GM19452 (cell line): ENCODE data around the gene PDE3A.

ENCODE experiments used
- ATAC-seq: cut with Tn5 transposase; IDR thresholded peaks from one replicate; pipeline ENCODE4 v1.9.1; 2021; ENCODE audit not compliant: unreplicated experiment

PDE3A gene

GRCh38 chr12:20453756-20454310 is 85.5 kb downstream of the PDE3A start:
- no peak for ATAC-seq

DNA sequence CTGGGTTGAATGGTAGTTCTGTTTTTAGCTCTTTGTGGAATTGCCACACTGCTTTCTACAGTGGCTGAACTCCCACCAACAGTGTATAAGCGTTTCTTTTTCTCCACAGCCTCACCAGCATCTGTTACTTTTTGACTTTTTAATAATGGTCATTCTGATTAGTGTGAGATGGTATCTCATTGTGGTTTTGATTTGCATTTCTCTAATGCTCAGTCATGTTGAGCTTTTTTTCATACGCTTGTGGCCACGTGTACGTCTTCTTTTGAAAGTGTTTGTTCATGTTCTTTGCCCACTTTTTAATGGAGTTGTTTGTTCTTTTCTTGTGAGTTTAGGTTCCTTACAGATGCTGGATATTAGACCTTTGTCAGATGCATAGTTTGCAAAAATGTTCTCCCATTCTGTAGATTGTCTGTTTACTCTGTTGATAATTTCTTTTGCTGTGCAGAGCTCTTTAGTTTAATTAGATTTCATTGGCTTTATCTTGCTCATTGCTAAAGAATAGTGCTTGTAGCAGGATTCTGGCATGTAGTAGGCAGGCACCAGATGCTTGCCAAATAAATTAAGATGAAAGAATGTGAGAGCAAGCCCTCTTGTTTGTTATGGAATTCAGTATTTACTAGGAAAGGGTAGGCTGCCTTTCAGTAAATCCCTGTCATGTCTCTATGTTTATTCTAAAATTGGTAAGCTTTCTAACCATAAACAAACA is 86.8 kb downstream of the PDE3A start:
- ATAC-seq: no peak

- ATAC-seq: no peak
Measured at GRCh38 chr12:20457582-20457981, 89.2 kb downstream of the PDE3A start.

DNA sequence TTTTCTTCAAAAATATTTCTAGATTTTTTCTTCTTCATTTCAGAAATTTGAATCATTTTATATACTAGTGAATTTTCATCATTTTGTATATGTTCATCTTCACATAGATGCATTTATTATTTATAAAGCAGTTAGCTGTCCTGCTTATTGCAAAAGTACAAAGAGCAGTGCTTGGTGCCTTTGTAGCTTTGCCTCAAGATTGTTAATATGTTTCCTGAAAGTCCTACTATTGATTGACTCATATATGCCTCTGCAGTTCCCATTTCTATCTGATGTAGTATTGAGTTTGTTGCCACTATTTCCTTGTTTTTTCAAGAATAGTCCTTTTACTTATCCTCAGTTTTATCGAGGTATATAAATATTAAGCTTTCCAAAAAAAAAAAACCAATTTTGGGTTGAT is 89.7 kb downstream of the PDE3A start:
- ATAC-seq: no peak

- no peak for ATAC-seq
Measured at GRCh38 chr12:20459920-20460319, 91.6 kb downstream of the PDE3A start.

- no peak for ATAC-seq
Measured at GRCh38 chr12:20460956-20461355, 92.6 kb downstream of the PDE3A start.

- ATAC-seq: no peak
Measured at GRCh38 chr12:20463913-20464524, 95.7 kb downstream of the PDE3A start.

- no peak for ATAC-seq
Measured at GRCh38 chr12:20469300-20469699, 101.0 kb downstream of the PDE3A start.

GRCh38 chr12:20469756-20470155 is 101.4 kb downstream of the PDE3A start:
- no peak for ATAC-seq

DNA sequence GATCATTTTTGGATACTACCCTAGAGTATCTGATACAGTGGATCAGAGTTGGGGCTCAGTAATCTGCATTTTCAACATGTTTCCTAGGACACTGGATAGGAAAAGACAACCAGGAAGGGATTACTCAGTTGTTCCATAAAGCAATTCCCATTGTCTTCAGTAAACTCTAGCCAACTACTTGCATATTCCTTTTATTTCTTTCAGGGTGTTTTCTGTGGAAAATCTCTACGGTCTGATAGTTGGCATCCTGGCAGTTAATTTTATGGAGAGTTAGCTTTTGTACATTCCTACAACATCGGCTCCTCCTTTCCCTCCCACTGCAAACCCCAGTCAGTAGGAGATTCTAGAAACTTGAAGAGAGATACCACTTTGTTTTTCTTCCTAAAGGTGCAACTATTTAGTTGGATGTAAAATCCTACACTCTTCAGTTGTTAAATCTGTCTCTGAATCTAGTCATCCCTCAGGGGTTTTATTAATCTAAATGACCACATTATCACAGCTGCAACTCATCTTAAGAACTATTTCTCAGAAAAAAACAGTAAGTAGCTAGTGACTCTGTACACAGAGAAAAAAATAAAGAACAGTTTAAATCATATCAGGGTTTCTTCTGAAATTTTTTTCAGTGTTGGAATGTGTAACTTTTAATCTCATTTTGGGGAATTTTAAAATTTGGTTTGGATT is 103.9 kb downstream of the PDE3A start:
- no peak for ATAC-seq

DNA sequence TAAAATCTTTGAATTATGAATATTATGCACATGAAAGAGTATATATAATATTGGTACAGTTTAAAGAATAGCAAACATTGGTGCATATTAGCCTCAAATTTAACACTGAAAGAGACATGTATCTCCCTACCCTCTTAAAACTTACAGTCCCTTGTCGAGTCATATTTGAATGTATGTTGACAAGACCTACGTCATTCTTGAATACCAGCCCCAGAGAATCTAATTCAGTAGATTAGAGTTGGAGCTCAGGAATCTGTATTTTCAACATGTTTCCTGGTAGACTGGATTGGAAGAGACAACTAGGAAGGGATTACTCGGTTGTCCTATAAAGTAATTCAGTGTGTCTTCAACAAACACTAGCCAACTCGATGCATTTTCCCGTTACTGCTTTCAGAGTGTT is 104.8 kb downstream of the PDE3A start:
- ATAC-seq: no peak

DNA sequence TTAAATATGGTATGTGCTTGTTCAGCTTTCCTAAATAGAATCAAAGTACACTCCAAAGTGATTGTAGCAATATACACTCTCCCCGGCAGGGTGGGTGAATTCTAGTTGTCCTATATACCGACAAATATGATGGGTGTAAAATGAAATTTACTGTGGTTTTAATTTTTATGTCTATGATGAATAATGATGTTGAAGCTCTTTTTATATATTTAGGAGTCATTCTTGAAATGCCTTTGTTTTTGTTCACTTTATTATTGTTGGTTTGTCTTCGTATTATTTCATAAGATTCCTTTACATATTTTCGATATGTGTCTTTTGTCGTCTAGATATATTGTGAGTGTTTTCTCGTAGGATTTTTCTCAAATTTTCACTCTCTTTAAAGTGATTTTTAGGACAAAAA is 105.7 kb downstream of the PDE3A start:
- no peak for ATAC-seq

- no peak for ATAC-seq
Measured at GRCh38 chr12:20474443-20474842, 106.1 kb downstream of the PDE3A start.

- ATAC-seq: no peak
Measured at GRCh38 chr12:20475542-20475941, 107.2 kb downstream of the PDE3A start.

DNA sequence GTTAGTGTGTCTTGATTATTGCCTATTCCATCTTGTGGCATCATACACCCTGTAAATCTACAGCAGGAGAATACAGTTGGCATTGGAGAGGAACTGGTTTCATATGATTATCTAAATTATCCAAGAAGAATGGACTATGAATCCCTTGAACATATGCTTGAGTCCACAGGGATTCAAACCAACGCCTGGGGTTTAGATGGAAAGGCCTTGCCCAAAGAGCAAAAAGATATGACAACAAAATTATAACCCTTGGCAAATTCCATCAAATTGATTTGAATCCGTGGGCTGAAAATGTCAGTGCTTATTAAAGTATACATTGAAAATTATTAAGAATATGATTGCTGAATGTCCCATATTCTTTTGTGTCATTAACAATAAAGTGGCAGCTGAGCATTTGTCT is 108.2 kb downstream of the PDE3A start:
- no peak for ATAC-seq

GRCh38 chr12:20477255-20477654 is 108.9 kb downstream of the PDE3A start:
- ATAC-seq: no peak

DNA sequence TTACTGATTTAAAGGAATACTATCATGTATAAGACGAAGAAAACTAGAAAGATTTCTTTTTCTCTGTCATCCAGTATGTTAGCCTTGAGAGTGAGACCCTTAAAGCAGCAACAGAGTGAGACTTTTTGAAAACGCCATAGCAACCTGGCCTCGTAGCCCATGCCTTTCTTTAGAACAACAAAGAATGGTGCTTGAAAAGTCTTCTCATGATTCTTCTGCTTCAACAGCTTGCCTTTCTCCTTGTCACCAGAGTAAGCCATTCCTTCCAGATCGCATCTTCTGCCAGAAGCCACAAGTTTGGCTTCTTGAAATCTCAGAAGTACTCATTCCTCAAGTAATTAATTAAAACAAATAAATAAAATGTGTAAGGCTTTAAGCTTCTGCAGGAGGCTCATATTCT is 109.3 kb downstream of the PDE3A start:
- ATAC-seq: no peak

GRCh38 chr12:20482491-20483054 is 114.2 kb downstream of the PDE3A start:
- no peak for ATAC-seq

DNA sequence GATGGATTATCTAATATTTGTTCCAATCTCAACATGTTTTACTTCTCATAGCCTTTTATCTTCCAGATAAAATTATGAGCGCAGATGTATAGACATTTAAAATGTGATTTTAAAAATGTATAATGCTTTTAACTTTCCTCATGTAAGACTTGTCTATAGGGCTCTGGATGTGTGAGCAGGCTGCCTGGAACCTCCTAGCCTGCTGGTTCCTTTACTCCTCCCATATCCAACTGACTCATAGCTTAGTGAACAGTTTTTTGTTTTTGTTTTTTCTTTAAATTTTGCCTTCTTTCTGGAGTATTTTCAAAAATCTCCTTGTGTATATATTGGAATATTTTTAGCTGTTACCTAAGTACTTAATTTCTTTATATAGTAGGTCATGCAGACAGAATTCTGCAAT is 115.4 kb downstream of the PDE3A start:
- no peak for ATAC-seq

DNA sequence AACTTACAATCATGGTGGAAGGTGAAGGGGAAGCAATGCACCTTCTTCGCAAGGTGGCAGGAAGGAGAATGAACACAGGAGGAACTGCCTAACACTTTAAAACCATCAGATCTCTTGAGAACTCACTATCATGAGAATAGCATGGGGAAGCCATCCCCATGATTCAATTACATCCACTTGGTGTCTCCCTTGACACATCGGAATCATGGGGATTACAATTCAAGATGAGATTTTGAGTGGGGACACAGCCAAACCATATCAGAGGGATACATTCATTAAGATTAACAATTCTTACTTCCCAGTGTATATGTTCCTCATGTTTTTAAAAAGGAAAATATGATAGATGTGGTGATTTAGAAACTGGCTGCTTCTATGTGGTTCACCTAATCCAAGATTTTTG is 117.9 kb downstream of the PDE3A start:
- no peak for ATAC-seq

DNA sequence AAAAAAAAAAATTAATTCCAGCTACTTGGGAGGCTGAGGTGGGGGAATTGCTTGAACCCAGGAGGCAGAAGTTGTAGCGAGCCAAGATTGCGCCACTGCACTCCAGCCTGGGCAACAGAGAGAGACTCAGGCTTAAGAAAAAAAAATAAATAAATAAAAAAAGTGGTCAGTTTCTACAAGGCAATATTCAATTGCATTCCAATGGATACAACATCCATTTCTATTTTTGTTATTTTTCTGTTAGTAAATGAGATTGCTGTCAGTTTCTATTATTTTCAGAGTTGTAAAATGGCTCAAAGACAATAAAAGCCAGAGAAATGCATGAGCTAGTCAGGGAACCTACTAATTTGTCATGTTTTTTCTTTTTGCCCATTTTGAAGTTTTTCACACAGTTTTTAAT is 119.2 kb downstream of the PDE3A start:
- no peak for ATAC-seq

DNA sequence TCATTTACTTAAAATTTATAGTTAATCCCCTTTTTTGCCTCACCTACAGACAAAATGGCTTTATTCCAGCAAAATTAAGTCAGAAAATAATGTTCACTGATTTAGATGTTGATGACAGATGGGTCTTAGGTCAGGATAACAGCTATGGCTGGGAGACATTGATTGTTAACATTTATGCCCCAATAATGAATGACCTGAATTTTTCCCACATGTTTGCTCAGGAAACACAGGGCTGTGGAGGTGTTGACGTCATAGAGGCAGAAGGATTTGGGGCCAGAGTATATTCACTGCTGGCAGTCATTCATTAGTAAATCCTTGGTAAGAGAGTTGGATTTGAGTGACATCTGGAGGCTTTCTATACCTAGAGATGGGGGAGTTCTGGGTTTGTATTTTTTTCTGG is 121.3 kb downstream of the PDE3A start:
- ATAC-seq: no peak
